ENCODE results near the gene PANK1.
A peak's percentile ranks its signal among the peaks of the same experiment; 100 is the strongest.

The PANK1 gene

GRCh38 chr10:89644967-89645741 is at the start of gene PANK1:
PANK1 (minus strand) TSS chr10:89645242; CDS start chr10:89644891, 351 bp downstream.
- TF ChIP-seq, protein P1, sequence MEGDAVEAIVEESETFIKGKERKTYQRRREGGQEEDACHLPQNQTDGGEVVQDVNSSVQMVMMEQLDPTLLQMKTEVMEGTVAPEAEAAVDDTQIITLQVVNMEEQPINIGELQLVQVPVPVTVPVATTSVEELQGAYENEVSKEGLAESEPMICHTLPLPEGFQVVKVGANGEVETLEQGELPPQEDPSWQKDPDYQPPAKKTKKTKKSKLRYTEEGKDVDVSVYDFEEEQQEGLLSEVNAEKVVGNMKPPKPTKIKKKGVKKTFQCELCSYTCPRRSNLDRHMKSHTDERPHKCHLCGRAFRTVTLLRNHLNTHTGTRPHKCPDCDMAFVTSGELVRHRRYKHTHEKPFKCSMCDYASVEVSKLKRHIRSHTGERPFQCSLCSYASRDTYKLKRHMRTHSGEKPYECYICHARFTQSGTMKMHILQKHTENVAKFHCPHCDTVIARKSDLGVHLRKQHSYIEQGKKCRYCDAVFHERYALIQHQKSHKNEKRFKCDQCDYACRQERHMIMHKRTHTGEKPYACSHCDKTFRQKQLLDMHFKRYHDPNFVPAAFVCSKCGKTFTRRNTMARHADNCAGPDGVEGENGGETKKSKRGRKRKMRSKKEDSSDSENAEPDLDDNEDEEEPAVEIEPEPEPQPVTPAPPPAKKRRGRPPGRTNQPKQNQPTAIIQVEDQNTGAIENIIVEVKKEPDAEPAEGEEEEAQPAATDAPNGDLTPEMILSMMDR (IDR thresholded peaks at IDR 0.05; ENCODE audit: borderline replicate concordance, insufficient read depth, low read depth, low read length) = no peak

DNA sequence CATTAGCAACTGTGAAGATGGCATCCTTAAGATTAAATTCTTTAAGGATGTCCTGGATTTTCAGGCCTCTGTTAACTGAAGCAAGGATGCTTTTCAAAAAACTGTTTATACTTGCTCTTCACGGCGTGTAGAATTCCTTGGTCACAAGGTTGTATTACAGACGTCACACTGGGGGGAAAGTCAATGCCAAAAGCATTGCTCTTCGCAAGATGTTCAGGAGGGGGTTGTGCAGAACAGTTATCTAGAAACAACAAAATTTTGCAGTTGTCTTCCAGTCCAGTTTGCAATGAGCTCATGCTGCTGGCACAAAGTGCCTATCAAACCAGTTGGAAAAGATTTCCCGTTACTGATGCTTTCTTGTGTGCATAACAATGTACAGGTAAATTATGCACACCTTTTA is 48.1 kb upstream of the PANK1 start:
- H3K4me3 ChIP-seq (ENCODE audit: low read depth, low read length) = no peak overlapping the region
- TF ChIP-seq, protein P1 (IDR thresholded peaks at IDR 0.05; ENCODE audit: borderline replicate concordance, insufficient read depth, low read depth, low read length) = no peak

More at GRCh38 chr10:89644967-89645741, at the start of gene PANK1:
- peak within 1 kb of the TSS; percentile 95 for H3K4me3 ChIP-seq (ENCODE audit: low read depth, low read length)

GRCh38 chr10:89692416-89692815 is 47.4 kb upstream of the PANK1 start:
- no peak overlapping the region for H3K4me3 ChIP-seq (ENCODE audit: low read depth, low read length)
- TF ChIP-seq, protein P1 (IDR thresholded peaks at IDR 0.05; ENCODE audit: borderline replicate concordance, insufficient read depth, low read depth, low read length) = no peak

GRCh38 chr10:89690027-89690426 is 45.0 kb upstream of the PANK1 start:
- no peak overlapping the region for H3K4me3 ChIP-seq (ENCODE audit: low read depth, low read length)
- TF ChIP-seq, protein P1 (IDR thresholded peaks at IDR 0.05; ENCODE audit: borderline replicate concordance, insufficient read depth, low read depth, low read length) = no peak

GRCh38 chr10:89685936-89686335 is 40.9 kb upstream of the PANK1 start:
- no peak overlapping the region for H3K4me3 ChIP-seq (ENCODE audit: low read depth, low read length)
- TF ChIP-seq, protein P1 (IDR thresholded peaks at IDR 0.05; ENCODE audit: borderline replicate concordance, insufficient read depth, low read depth, low read length) = no peak

- TF ChIP-seq, protein P1 (IDR thresholded peaks at IDR 0.05; ENCODE audit: borderline replicate concordance, insufficient read depth, low read depth, low read length) = no peak
- H3K4me3 ChIP-seq (ENCODE audit: low read depth, low read length) = no peak overlapping the region
Observed at GRCh38 chr10:89684604-89685003, 39.6 kb upstream of the PANK1 start.

DNA sequence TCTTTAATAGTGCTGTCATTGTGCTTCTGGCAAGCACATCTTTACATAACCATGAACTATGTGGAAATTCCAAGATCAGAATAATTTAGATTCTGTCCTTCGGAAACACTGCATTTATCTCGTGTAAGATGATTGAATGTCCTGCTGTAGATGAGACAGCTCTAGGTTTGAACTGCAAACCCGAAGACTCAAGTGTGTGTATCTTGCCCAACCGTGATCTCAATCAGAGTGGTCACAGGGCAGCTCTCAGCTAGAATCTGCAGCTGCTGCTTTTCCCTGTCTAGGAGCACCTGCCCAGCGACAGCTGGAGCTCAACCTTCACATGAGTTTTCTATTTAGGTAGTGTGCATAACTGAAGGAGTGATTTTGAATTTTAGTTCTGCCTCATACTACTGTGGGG is 38.8 kb upstream of the PANK1 start:
- TF ChIP-seq, protein P1 (IDR thresholded peaks at IDR 0.05; ENCODE audit: borderline replicate concordance, insufficient read depth, low read depth, low read length) = no peak
- no peak overlapping the region for H3K4me3 ChIP-seq (ENCODE audit: low read depth, low read length)

Measured in GM12875 (cell line).